Activated CD8-positive, alpha-beta memory T cell treated with anti-CD3 and anti-CD28 coated beads, Interleukin-2, amount 10 ng/mL, durations not matched to agents 7 days and 5 days (primary cell): ENCODE measurements around the gene GLT6D1. TPM values are rescaled to one million over a fixed set of nuclear protein-coding genes. Genes with fewer than 3 reads are reported as not detected.

Source experiments
- ATAC-seq: fragments of 150-1000 bp; cut with Tn5 transposase; one replicate; pipeline ENCODE4 v1.10.0; 2021; ENCODE audit warnings: moderate library complexity
- CTCF ChIA-PET: fragments of 350-600 bp; sonication (Branson Sonifier 250); formaldehyde crosslinking; loops from one replicate; lab custom pipeline; 2021; ENCODE audit warnings: antibody characterized with exemption; lab: Charles Lee
- DNase-seq: peaks from one replicate; pipeline ENCODE4 v3.0.0-alpha.2; 2020
- H3K27ac Mint-ChIP-seq: one replicate; pipeline ENCODE4 v1.8.0; 2021; ENCODE audit warnings: mild to moderate bottlenecking, mixed read lengths
- H3K27me3 Mint-ChIP-seq: one replicate; pipeline ENCODE4 v1.8.0; 2021; ENCODE audit warnings: mixed read lengths
- H3K36me3 Mint-ChIP-seq: one replicate; pipeline ENCODE4 v1.8.0; 2021; ENCODE audit warnings: mild to moderate bottlenecking, mixed read lengths
- H3K4me1 Mint-ChIP-seq: one replicate; pipeline ENCODE4 v1.8.0; 2021; ENCODE audit warnings: mixed read lengths
- H3K4me3 Mint-ChIP-seq: one replicate; pipeline ENCODE4 v1.8.0; 2021; ENCODE audit warnings: mild to moderate bottlenecking, moderate library complexity, mixed read lengths
- H3K9me3 Mint-ChIP-seq: one replicate; pipeline ENCODE4 v1.8.0; 2022; ENCODE audit warnings: low read depth, mixed read lengths
- total RNA-seq, 2 experiments: library from RNA; stranded (reverse); gene quantifications; one replicate each; pipeline ENCODE4 v1.2.3, GENCODE V29; 2021

GLT6D1 gene
- total RNA-seq, 2 experiments from 2014 or later = not detected

DNA sequence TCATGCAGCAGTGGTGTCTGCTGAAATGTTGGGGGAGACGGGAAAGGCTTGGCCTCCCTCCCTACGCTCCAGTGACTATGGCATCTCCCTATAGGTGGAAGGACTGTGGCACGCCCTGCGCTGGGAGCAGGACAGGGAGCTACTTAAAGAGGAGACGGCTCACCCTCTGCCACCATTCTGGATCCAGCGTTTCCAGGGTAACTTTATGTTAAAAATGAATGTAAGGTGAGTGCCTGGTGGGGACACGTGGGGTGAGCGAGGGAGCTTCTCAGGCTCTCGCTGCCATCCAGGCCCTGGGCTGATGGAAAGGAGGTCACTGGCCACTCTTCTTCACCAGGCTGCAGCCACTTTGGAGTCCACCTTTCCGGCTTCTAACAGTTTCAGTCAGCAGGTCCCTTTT, 62.1 kb downstream of the GLT6D1 start:
- CTCF ChIA-PET = no interaction called here

DNA sequence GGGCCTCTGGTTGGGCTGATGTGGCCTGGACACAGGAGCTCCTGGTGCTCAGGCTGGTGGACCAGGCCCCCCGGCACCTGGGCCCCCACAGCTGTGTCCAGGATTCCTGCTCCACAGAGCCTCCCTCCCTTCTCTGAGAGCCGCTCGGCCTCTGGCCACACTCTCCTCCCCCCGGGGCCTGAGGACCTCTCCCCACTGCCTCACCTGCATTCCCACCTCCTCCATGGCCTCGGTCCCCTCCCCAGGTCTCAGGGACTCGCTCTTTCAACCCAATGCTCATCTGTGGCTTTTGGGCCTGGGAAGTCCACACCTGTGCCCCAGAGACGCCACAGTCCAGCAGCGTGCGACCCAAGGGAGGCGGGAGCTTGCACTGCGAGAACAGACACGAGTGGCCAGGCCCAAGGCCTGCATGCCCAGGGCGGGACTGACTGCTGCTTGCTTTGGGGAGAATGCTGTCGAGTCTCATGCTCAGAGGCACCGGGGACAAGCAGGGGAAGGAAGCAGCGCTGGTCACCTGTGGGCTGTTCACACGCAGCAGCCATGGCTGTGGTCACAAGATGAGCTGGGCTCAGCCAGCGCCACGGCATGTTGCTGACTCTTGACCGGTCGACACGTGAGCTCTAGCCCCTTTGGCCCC, 63.2 kb downstream of the GLT6D1 start:
- CTCF ChIA-PET = no interaction called here
- H3K27ac Mint-ChIP-seq = no peak overlapping the region
- H3K9me3 Mint-ChIP-seq = no peaks in the 10 kb centered on the region
- no peaks in the 10 kb centered on the region for H3K36me3 Mint-ChIP-seq
- no peaks in the 10 kb centered on the region for H3K4me1 Mint-ChIP-seq
- DNase-seq (no peak), ATAC-seq (no peak)
- no peak overlapping the region for H3K4me3 Mint-ChIP-seq
- peaks cover under 1% of the 10 kb centered on the region for H3K27me3 Mint-ChIP-seq

More for the DNA sequence above, 62.1 kb downstream of the GLT6D1 start:
- Mint-ChIP-seq H3K4me1 (no peaks in the 10 kb centered on the region), H3K27ac (no peak overlapping the region), H3K4me3 (no peak overlapping the region), H3K27me3 (no peaks in the 10 kb centered on the region), H3K9me3 (no peaks in the 10 kb centered on the region), H3K36me3 (no peaks in the 10 kb centered on the region)
- DNase-seq = no peak
- ATAC-seq = no peak

DNA sequence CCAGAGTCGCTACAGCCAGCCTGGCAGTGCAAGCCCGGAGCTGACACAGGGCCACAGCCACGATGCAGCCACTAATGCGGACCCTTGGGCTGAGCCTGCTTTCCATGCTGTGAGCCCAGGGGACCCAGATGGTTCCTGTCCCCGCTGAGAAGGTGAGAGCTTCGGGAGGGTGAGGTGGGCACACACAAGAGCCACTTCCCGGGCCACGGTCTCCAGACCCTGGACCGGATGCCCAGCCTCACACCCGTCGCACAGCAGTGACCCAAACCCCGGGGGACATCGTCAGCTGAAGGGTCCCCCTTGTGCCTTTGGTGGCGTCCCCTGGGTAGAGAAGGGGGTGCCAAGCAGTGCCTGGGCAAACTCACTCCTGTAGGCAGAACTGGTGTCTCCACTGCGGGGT, 64.4 kb downstream of the GLT6D1 start:
- CTCF ChIA-PET = no interaction called here
- H3K4me1 Mint-ChIP-seq = no peaks in the 10 kb centered on the region
- H3K4me3 Mint-ChIP-seq = no peak overlapping the region
- H3K27me3 Mint-ChIP-seq = peaks cover 6% of the 10 kb centered on the region
- no peak overlapping the region for H3K27ac Mint-ChIP-seq
- no peak for ATAC-seq
- DNase-seq = no peak
- H3K9me3 Mint-ChIP-seq = no peaks in the 10 kb centered on the region
- no peaks in the 10 kb centered on the region for H3K36me3 Mint-ChIP-seq

DNA sequence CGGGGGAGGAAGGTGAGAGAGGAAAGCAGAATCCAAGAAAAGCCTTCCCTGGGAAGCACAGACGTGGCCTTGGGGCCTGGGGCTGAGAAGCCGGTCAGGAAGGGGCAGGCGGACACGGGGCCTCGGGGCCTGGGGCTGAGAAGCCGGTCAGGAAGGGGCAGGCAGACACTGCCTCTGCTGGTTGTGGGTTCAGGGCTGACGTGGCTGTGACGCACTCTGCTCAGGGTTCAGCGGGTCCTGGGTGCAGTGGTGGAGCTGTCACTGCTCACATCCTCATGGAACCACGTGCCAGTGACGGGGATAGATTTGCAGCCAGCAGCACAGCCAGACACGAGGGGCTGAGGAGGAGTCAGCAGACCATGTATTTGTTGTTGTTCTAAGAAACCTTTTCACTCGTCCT, 65.0 kb downstream of the GLT6D1 start:
- DNase-seq (no peak), ATAC-seq (no peak)
- no peaks in the 10 kb centered on the region for H3K36me3 Mint-ChIP-seq
- CTCF ChIA-PET = no interaction called here
- H3K4me1 Mint-ChIP-seq = no peaks in the 10 kb centered on the region
- no peak overlapping the region for H3K27ac Mint-ChIP-seq
- no peak overlapping the region for H3K4me3 Mint-ChIP-seq
- peaks cover 6% of the 10 kb centered on the region for H3K27me3 Mint-ChIP-seq
- H3K9me3 Mint-ChIP-seq = no peaks in the 10 kb centered on the region

Other genes with a start within 250 kb of the GLT6D1 start
- under 1 TPM; 0.18 to 0.28 TPM for gene PPP1R26, start 159.8 kb downstream of the GLT6D1 start, total RNA-seq
- gene MRPS2, start 138.9 kb downstream of the GLT6D1 start, total RNA-seq = 10 to 100 TPM; 34.7 to 38.0 TPM
- gene LCN1, start 118.1 kb downstream of the GLT6D1 start, total RNA-seq = not detected
- not detected for gene OBP2A, start 93.4 kb downstream of the GLT6D1 start, total RNA-seq
- not detected for gene PAEP, start 77.8 kb downstream of the GLT6D1 start, total RNA-seq
- gene LCN9, start 23.8 kb upstream of the GLT6D1 start, total RNA-seq = not detected
- gene SOHLH1, start 59.9 kb upstream of the GLT6D1 start, total RNA-seq = not detected
- not detected for gene KCNT1, start 62.6 kb upstream of the GLT6D1 start, total RNA-seq